HEK293 (cell line): ENCODE data around the gene TUBB4A.

Source experiments
- CTCF ChIA-PET: fragments of 350-600 bp; formaldehyde crosslinking; extraction: SDS; loops from one replicate; lab custom pipeline; 2021; ENCODE audit warnings: antibody characterized with exemption; lab: Yijun Ruan, JAX
- POLR2A ChIA-PET: fragments of 300-600 bp; formaldehyde crosslinking; extraction: SDS; loops from one replicate; lab custom pipeline; 2020; ENCODE audit warnings: antibody characterized with exemption, inconsistent platforms; lab: Yijun Ruan, JAX
- H3K27ac ChIP-seq: fragments of 200-500 bp; sonication (Bioruptor generic); 2 replicates; pipeline ENCODE4 v1.5.1; 2014; ENCODE audit warnings: low read depth, low read length, control low read depth, inconsistent platforms; ENCODE audit errors: extremely low read depth
- H3K36me3 ChIP-seq, 2 experiments: fragments of 200-500 bp in 1 of 2; sonication (Bioruptor generic) in 1 of 2; 1 replicate in 1 of 2; 2 replicates in 1 of 2; pipeline ENCODE4 v1.5.1; 2014 to 2017; ENCODE audit warnings: inconsistent platforms in 2 of 2, low read length in 2 of 2; ENCODE audit not compliant: control insufficient read depth in 2 of 2, insufficient read depth in 1 of 2
- H3K4me1 ChIP-seq: fragments of 200-500 bp; sonication (Bioruptor generic); 2 replicates; pipeline ENCODE4 v1.5.1; 2014; ENCODE audit warnings: mild to moderate bottlenecking, low read length, inconsistent platforms; ENCODE audit not compliant: control insufficient read depth, insufficient read depth
- H3K4me3 ChIP-seq: 2 replicates; pipeline ENCODE4 v1.5.1; 2011; ENCODE audit warnings: low read depth, mild to moderate bottlenecking, control low read depth, low read length, moderate library complexity
- H3K9me3 ChIP-seq: fragments of 200-500 bp; sonication (Bioruptor generic); 2 replicates; pipeline ENCODE4 v1.5.1; 2014; ENCODE audit warnings: low read depth, low read length, inconsistent platforms; ENCODE audit not compliant: control insufficient read depth, insufficient read depth
- ATF2 ChIP-seq: fragments of 450-650 bp; formaldehyde crosslinking; IDR thresholded peaks from 2 replicates; pipeline ENCODE4 v1.5.1; 2016; ENCODE audit warnings: missing biosample characterization, missing genetic modification characterization, low read depth
- KLF9 ChIP-seq: fragments of 450-650 bp; formaldehyde crosslinking; IDR thresholded peaks from 2 replicates; pipeline ENCODE4 v1.5.1; 2016; ENCODE audit warnings: missing biosample characterization, missing genetic modification characterization, low read depth
- PRDM1 ChIP-seq: fragments of 450-650 bp; formaldehyde crosslinking; IDR thresholded peaks from 2 replicates; pipeline ENCODE4; 2016; ENCODE audit warnings: missing biosample characterization, missing genetic modification characterization
- RBAK ChIP-seq: fragments of 450-650 bp; formaldehyde crosslinking; IDR thresholded peaks from 2 replicates; pipeline ENCODE4 v1.5.1; 2016; ENCODE audit warnings: missing biosample characterization, missing genetic modification characterization
- ZBTB10 ChIP-seq: fragments of 450-650 bp; formaldehyde crosslinking; IDR thresholded peaks from 2 replicates; pipeline ENCODE4 v1.5.1; 2016; ENCODE audit warnings: missing biosample characterization, missing genetic modification characterization
- ZNF146 ChIP-seq: fragments of 450-650 bp; formaldehyde crosslinking; IDR thresholded peaks from 2 replicates; pipeline ENCODE4 v1.5.1; 2016; ENCODE audit warnings: missing biosample characterization, missing genetic modification characterization
- ZNF184 ChIP-seq: fragments of 450-650 bp; IDR thresholded peaks from 2 replicates; pipeline ENCODE4 v1.5.1; 2018; ENCODE audit warnings: missing biosample characterization, mild to moderate bottlenecking, missing genetic modification characterization
- ZNF214 ChIP-seq: fragments of 450-650 bp; formaldehyde crosslinking; IDR thresholded peaks from 2 replicates; pipeline ENCODE4 v1.5.1; 2017; ENCODE audit warnings: missing biosample characterization, mild to moderate bottlenecking, missing genetic modification characterization, borderline replicate concordance
- ZNF248 ChIP-seq: fragments of 450-650 bp; formaldehyde crosslinking; IDR thresholded peaks from 2 replicates; pipeline ENCODE4 v1.5.1; 2017; ENCODE audit warnings: missing biosample characterization, missing genetic modification characterization
- ZNF26 ChIP-seq: fragments of 450-650 bp; formaldehyde crosslinking; IDR thresholded peaks from 2 replicates; pipeline ENCODE4 v1.5.1; 2016; ENCODE audit warnings: missing biosample characterization, missing genetic modification characterization
- ZNF391 ChIP-seq: fragments of 450-650 bp; formaldehyde crosslinking; IDR thresholded peaks from 2 replicates; pipeline ENCODE4 v1.5.1; 2016; ENCODE audit warnings: low read depth, missing biosample characterization, missing genetic modification characterization, borderline replicate concordance
- ZNF510 ChIP-seq: fragments of 450-650 bp; formaldehyde crosslinking; IDR thresholded peaks from 2 replicates; pipeline ENCODE4 v1.5.1; 2018; ENCODE audit warnings: mild to moderate bottlenecking, missing genetic modification characterization, missing biosample characterization; ENCODE audit not compliant: insufficient replicate concordance
- ZNF521 ChIP-seq: fragments of 450-650 bp; formaldehyde crosslinking; IDR thresholded peaks from 2 replicates; pipeline ENCODE4 v1.5.1; 2017; ENCODE audit warnings: missing biosample characterization, mild to moderate bottlenecking, missing genetic modification characterization
- ZNF585B ChIP-seq: fragments of 450-650 bp; formaldehyde crosslinking; IDR thresholded peaks from 2 replicates; pipeline ENCODE4 v1.5.1; 2016; ENCODE audit warnings: missing biosample characterization, missing genetic modification characterization
- ZNF600 ChIP-seq: fragments of 450-650 bp; formaldehyde crosslinking; IDR thresholded peaks from 2 replicates; pipeline ENCODE4 v1.5.1; 2016; ENCODE audit warnings: missing biosample characterization, missing genetic modification characterization
- ZNF626 ChIP-seq: fragments of 450-650 bp; sonication (Bioruptor Pico); formaldehyde crosslinking; IDR thresholded peaks from 2 replicates; pipeline ENCODE4 v1.5.1; 2018; ENCODE audit warnings: missing biosample characterization, missing genetic modification characterization, inconsistent platforms
- ZNF660 ChIP-seq: fragments of 450-650 bp; IDR thresholded peaks from 2 replicates; pipeline ENCODE4 v1.5.1; 2018; ENCODE audit warnings: missing biosample characterization, mild to moderate bottlenecking, missing genetic modification characterization
- ZNF670 ChIP-seq: fragments of 450-650 bp; formaldehyde crosslinking; IDR thresholded peaks from 2 replicates; pipeline ENCODE4 v1.5.1; 2016; ENCODE audit warnings: missing biosample characterization, missing genetic modification characterization, low read depth
- ZNF677 ChIP-seq: fragments of 450-650 bp; IDR thresholded peaks from 2 replicates; pipeline ENCODE4 v1.5.0; 2018; ENCODE audit warnings: missing biosample characterization, mild to moderate bottlenecking, missing genetic modification characterization, moderate library complexity
- ZNF768 ChIP-seq: fragments of 450-650 bp; formaldehyde crosslinking; IDR thresholded peaks from 2 replicates; pipeline ENCODE4 v1.5.1; 2018; ENCODE audit warnings: missing biosample characterization, mild to moderate bottlenecking, missing genetic modification characterization
- ZNF843 ChIP-seq: fragments of 450-650 bp; formaldehyde crosslinking; IDR thresholded peaks from 2 replicates; pipeline ENCODE4 v1.5.1; 2016; ENCODE audit warnings: missing biosample characterization, missing genetic modification characterization
- ZSCAN18 ChIP-seq: fragments of 450-650 bp; formaldehyde crosslinking; IDR thresholded peaks from 2 replicates; pipeline ENCODE4 v1.5.1; 2016; ENCODE audit warnings: missing biosample characterization, missing genetic modification characterization

The TUBB4A gene

GRCh38 chr19:6527893-6528543, 25.9 kb upstream of the TUBB4A start (continued):
- TF ChIP-seq ZNF510 (no peak), KLF9 (no peak), ZNF391 (no peak), ZNF26 (tag by site-specific recombination) (no peak), ZSCAN18 (tag by site-specific recombination) (no peak)

GRCh38 chr19:6524311-6524710, 22.2 kb upstream of the TUBB4A start:
- ChIA-PET POLR2A (no interaction called here), CTCF (interaction anchor here (0.6 to 1.3 kb wide), 5 partner anchors 8 to 398 kb away, joined by 3 to 5 read pairs (median 3); no protein-coding TSS in a partner anchor)
- no peaks in the 10 kb centered on the region for H3K4me1 ChIP-seq

GRCh38 chr19:6522712-6523111, 20.6 kb upstream of the TUBB4A start:
- TF ChIP-seq ZNF677 (tag by site-specific recombination) (no peak), ZNF248 (tag by site-specific recombination) (no peak), ZNF626 (tag by site-specific recombination) (no peak), ZBTB10 (tag by site-specific recombination) (no peak), ZNF184 (no peak), ZNF146 (tag by site-specific recombination) (no peak), ZNF521 (no peak), ZNF768 (tag by site-specific recombination) (no peak), ATF2 (tag by site-specific recombination) (no peak), RBAK (tag by site-specific recombination) (no peak), PRDM1 (tag by site-specific recombination) (no peak), ZNF214 (no peak), ZNF600 (tag by site-specific recombination) (no peak), ZNF670 (tag by site-specific recombination) (no peak), ZNF660 (tag by site-specific recombination) (no peak), KLF9 (no peak)
- TF ChIP-seq, all 188 proteins: peak for 0
- H3K9me3 ChIP-seq: no peaks in the 10 kb centered on the region
- CTCF ChIA-PET: interaction anchor here (0.7 to 1.2 kb wide), 2 partner anchors 109 to 818 kb away, joined by 4 to 5 read pairs; no protein-coding TSS in a partner anchor
- no peaks in the 10 kb centered on the region for H3K36me3 ChIP-seq
- H3K4me1 ChIP-seq: no peaks in the 10 kb centered on the region
- POLR2A ChIA-PET: interaction anchor here (1.4 kb wide), 1 partner anchor 8 kb away, joined by 4 read pairs; the partner anchor contains the start of gene TNFSF9
- H3K4me3 ChIP-seq: no peak overlapping the region
- no peak overlapping the region for H3K27ac ChIP-seq

More at GRCh38 chr19:6524311-6524710, 22.2 kb upstream of the TUBB4A start:
- H3K27ac ChIP-seq: no peak overlapping the region
- no peak overlapping the region for H3K4me3 ChIP-seq
- no peaks in the 10 kb centered on the region for H3K36me3 ChIP-seq
- no peaks in the 10 kb centered on the region for H3K9me3 ChIP-seq
- no peak for TF ChIP-seq ZNF843 (tag by site-specific recombination)
- no peak for TF ChIP-seq ZNF585B
